ENCODE measurements around the gene F2.

F2 gene

GRCh38 chr11:46733234-46733633 lies 14.2 kb downstream of the F2 start:
- TF ChIP-seq GATA2 (IDR thresholded peaks at IDR 0.05; ENCODE audit: low read depth, low read length) (no peak), GATA3 (IDR thresholded peaks at IDR 0.05; ENCODE audit: low read depth, low read length) (no peak)

- TF ChIP-seq GATA2 (IDR thresholded peaks at IDR 0.05; ENCODE audit: low read depth, low read length) (no peak), GATA3 (IDR thresholded peaks at IDR 0.05; ENCODE audit: low read depth, low read length) (no peak)
Measured at GRCh38 chr11:46736146-46736545, 17.1 kb downstream of the F2 start.

GRCh38 chr11:46736615-46737014 lies 17.6 kb downstream of the F2 start:
- no peak for TF ChIP-seq GATA3 (IDR thresholded peaks at IDR 0.05; ENCODE audit: low read depth, low read length)
- TF ChIP-seq GATA2 (IDR thresholded peaks at IDR 0.05; ENCODE audit: low read depth, low read length) = no peak

- no peak for TF ChIP-seq GATA2 (IDR thresholded peaks at IDR 0.05; ENCODE audit: low read depth, low read length)
- no peak for TF ChIP-seq GATA3 (IDR thresholded peaks at IDR 0.05; ENCODE audit: low read depth, low read length)
Measured at GRCh38 chr11:46737699-46738098, 18.7 kb downstream of the F2 start.

GRCh38 chr11:46738887-46739286 lies 19.9 kb downstream of the F2 start:
- TF ChIP-seq GATA3 (IDR thresholded peaks at IDR 0.05; ENCODE audit: low read depth, low read length) (no peak), GATA2 (IDR thresholded peaks at IDR 0.05; ENCODE audit: low read depth, low read length) (no peak)

GRCh38 chr11:46741600-46742484 lies 22.8 kb downstream of the F2 start:
- TF ChIP-seq GATA2 (IDR thresholded peaks at IDR 0.05; ENCODE audit: low read depth, low read length) (no peak), GATA3 (IDR thresholded peaks at IDR 0.05; ENCODE audit: low read depth, low read length) (no peak)

GRCh38 chr11:46743043-46743442 lies 24.0 kb downstream of the F2 start:
- TF ChIP-seq GATA2 (IDR thresholded peaks at IDR 0.05; ENCODE audit: low read depth, low read length) = no peak
- TF ChIP-seq GATA3 (IDR thresholded peaks at IDR 0.05; ENCODE audit: low read depth, low read length) = no peak

- TF ChIP-seq GATA2 (IDR thresholded peaks at IDR 0.05; ENCODE audit: low read depth, low read length) (no peak), GATA3 (IDR thresholded peaks at IDR 0.05; ENCODE audit: low read depth, low read length) (no peak)
Measured at GRCh38 chr11:46743693-46744339, 24.8 kb downstream of the F2 start.

- TF ChIP-seq GATA3 (IDR thresholded peaks at IDR 0.05; ENCODE audit: low read depth, low read length) = no peak
- no peak for TF ChIP-seq GATA2 (IDR thresholded peaks at IDR 0.05; ENCODE audit: low read depth, low read length)
Measured at GRCh38 chr11:46745328-46745727, 26.3 kb downstream of the F2 start.

GRCh38 chr11:46745995-46746394 lies 27.0 kb downstream of the F2 start:
- TF ChIP-seq GATA3 (IDR thresholded peaks at IDR 0.05; ENCODE audit: low read depth, low read length) (no peak), GATA2 (IDR thresholded peaks at IDR 0.05; ENCODE audit: low read depth, low read length) (no peak)

GRCh38 chr11:46747150-46747549 lies 28.1 kb downstream of the F2 start:
- TF ChIP-seq GATA2 (IDR thresholded peaks at IDR 0.05; ENCODE audit: low read depth, low read length) (no peak), GATA3 (IDR thresholded peaks at IDR 0.05; ENCODE audit: low read depth, low read length) (no peak)

- TF ChIP-seq GATA2 (IDR thresholded peaks at IDR 0.05; ENCODE audit: low read depth, low read length) = no peak
- no peak for TF ChIP-seq GATA3 (IDR thresholded peaks at IDR 0.05; ENCODE audit: low read depth, low read length)
Measured at GRCh38 chr11:46755962-46756361, 36.9 kb downstream of the F2 start.

GRCh38 chr11:46759196-46759595 lies 40.2 kb downstream of the F2 start:
- no peak for TF ChIP-seq GATA2 (IDR thresholded peaks at IDR 0.05; ENCODE audit: low read depth, low read length)
- no peak for TF ChIP-seq GATA3 (IDR thresholded peaks at IDR 0.05; ENCODE audit: low read depth, low read length)

- TF ChIP-seq GATA2 (IDR thresholded peaks at IDR 0.05; ENCODE audit: low read depth, low read length) (no peak), GATA3 (IDR thresholded peaks at IDR 0.05; ENCODE audit: low read depth, low read length) (no peak)
Measured at GRCh38 chr11:46760429-46761128, 41.6 kb downstream of the F2 start.
